ENCODE data around the gene IL24.

The IL24 gene

DNA sequence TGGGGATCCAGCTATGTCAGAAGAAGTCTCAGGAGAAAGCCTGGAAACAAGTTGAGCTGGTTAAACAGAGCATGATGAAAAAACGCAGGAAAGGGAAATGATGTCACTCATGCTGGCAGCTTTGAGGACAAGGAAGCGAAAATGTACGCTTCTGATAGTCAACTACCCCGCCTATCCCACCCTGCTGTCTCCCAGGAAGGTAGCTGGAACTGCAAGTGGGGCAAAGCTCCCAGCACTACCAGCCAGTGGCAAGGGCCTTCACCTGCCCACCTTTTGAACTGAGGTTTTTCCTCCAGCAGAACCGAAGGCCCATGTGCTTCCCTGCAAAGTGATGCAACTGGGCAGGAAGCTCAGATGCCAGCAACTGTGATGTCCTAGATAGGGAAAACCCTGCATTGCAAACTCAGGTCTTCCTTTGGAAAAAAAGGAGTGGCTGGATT is 38.1 kb upstream of the IL24 start:
- Histone ChIP-seq H3K9me3 (replicated peaks in 1 of 11) (no peaks in the 10 kb centered on the region; a peak in 1 of 22 replicates), H4K20me1 (no peaks in the 10 kb centered on the region), H3K4me3 (no peak overlapping the region), H3K36me3 (no peaks in the 10 kb centered on the region), H3K4me1 (peaks cover 11 to 21% (median 13%) of the 10 kb centered on the region in 10 experiments), H3K27me3 (no peaks in the 10 kb centered on the region), H3K9ac (no peak overlapping the region), H3K4me2 (peak overlapping the region; percentile 43 to 76 (median 63)), H3K27ac (peak overlapping the region in 8 of 11 experiments; percentile 24 to 61 (median 48); a peak in 14 of 22 replicates)
- no peak for TF ChIP-seq Cebpa-rat (IDR thresholded peaks at IDR 0.05)

DNA sequence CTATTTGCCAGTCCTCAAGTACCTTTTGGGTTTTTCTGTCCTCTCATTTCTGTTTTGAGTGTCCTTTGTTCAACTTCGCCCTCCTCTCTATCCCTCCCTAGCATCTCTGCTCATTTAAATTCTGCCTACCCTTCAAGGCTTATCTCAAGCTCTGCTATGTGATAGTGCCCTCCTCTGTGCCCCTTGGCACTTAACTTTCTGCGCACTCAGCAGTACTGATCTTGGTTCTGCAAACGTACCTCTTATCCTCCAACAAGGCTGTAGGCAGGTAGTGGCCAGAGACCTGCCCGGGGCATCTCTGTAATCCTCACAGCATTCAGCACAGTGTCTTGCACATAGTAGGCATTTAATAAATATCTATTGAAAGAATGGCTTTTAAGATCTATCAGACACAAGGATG is 37.1 kb upstream of the IL24 start:
- Histone ChIP-seq H3K36me3 (no peaks in the 10 kb centered on the region), H3K27me3 (no peaks in the 10 kb centered on the region), H3K9ac (no peak overlapping the region), H4K20me1 (no peaks in the 10 kb centered on the region), H3K9me3 (replicated peaks in 1 of 11) (no peaks in the 10 kb centered on the region; a peak in 1 of 22 replicates), H3K4me3 (no peak overlapping the region), H3K4me2 (no peak overlapping the region), H3K27ac (no peak overlapping the region), H3K4me1 (peaks cover 11 to 21% (median 13%) of the 10 kb centered on the region in 10 experiments)
- TF ChIP-seq Cebpa-rat (IDR thresholded peaks at IDR 0.05): no peak

DNA sequence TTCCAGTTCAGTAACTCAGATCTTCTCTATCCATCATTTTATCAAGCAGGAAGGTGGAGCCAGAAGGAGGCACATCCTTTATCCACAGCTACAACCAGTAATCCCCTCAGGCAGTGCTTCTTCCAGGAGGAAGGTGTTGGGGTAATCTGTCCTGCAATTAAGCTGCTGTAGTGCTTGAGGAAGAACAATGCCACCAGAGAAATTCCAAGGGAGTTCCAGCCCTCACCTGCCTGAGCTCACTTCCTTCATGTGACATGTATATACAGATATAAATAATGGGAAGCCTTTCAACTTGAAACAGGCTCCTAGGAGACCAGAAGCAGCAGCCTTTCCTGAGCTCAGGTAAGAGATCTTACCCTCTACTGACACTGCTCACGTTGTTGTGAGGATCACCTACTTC is 34.0 kb upstream of the IL24 start:
- no peak overlapping the region for H3K27ac ChIP-seq
- no peak overlapping the region for H3K4me2 ChIP-seq
- no peaks in the 10 kb centered on the region for H3K27me3 ChIP-seq
- H4K20me1 ChIP-seq: no peaks in the 10 kb centered on the region
- H3K9me3 ChIP-seq (replicated peaks in 1 of 11): no peaks in the 10 kb centered on the region
- no peaks in the 10 kb centered on the region for H3K36me3 ChIP-seq
- H3K4me1 ChIP-seq: peaks cover 11 to 14% (median 13%) of the 10 kb centered on the region in 10 experiments
- no peak overlapping the region for H3K4me3 ChIP-seq
- no peak overlapping the region for H3K9ac ChIP-seq
- TF ChIP-seq Cebpa-rat (IDR thresholded peaks at IDR 0.05): no peak

DNA sequence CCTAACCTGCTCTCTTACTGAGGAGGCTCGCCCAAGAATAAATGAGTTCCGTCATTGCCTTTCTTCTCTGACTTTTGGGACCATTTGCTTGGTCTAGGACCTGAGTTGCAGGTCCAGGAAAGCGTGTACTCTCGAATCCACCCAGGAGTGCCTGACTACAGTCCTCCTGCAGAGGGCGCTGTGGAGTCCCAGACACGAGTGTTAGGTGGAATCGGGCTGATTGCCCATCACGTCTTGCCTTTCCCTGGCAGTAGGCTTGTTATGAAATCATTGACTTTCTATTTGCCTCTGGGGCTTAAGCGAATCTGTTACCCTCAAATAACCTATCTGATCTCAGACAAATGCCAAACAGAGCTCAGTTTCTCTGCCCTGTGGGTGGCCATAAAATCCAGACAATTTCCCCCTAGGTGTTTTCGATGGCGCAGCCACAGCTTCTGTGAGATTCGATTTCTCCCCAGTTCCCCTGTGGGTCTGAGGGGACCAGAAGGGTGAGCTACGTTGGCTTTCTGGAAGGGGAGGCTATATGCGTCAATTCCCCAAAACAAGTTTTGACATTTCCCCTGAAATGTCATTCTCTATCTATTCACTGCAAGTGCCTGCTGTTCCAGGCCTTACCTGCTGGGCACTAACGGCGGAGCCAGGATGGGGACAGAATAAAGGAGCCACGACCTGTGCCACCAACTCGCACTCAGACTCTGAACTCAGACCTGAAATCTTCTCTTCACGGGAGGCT is 32.1 kb upstream of the IL24 start, which contains the start of gene IL20:
Gene IL20, plus strand, starts transcription at position 685 of the 733 bp plus-strand sequence. CDS start 230 bp downstream, outside the sequence.
- Histone ChIP-seq H3K27me3 (no peaks in the 10 kb centered on the region), H3K4me3 (no peak within 1 kb of the TSS)

DNA sequence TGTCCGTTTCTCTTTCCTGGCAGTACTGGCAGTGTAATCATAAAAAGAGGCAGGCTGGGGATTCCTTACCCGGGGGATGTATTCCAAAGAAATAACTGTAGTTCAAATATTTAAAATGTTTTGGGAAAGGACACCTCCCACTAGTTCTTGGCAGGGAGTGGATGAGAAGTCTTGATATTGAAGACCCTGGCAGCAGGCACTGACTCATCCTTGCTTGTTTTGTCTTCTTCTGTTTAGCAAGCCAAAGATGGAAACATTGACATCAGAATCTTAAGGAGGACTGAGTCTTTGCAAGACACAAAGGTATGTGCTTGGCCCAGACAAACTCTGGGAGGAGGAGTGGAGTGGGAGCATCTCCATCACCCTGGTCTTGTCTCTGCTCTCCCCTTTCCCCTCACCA is 31.2 kb upstream of the IL24 start:
- no peak for TF ChIP-seq Cebpa-rat (IDR thresholded peaks at IDR 0.05)
- no peaks in the 10 kb centered on the region for H3K27me3 ChIP-seq
- no peaks in the 10 kb centered on the region for H4K20me1 ChIP-seq
- H3K36me3 ChIP-seq: no peaks in the 10 kb centered on the region
- no peak overlapping the region for H3K4me3 ChIP-seq
- H3K4me1 ChIP-seq: peaks cover 0 to 16% (median 11%) of the 10 kb centered on the region in 10 experiments; a peak in 17 of 20 replicates
- H3K27ac ChIP-seq: no peak overlapping the region
- no peak overlapping the region for H3K9ac ChIP-seq
- no peak overlapping the region for H3K4me2 ChIP-seq
- H3K9me3 ChIP-seq (replicated peaks in 1 of 11): no peaks in the 10 kb centered on the region

More for the DNA sequence above, 32.1 kb upstream of the IL24 start, which contains the start of gene IL20:
- Histone ChIP-seq H3K4me2 (no peak within 1 kb of the TSS), H3K36me3 (no peaks in the 10 kb centered on the region), H3K4me1 (peaks cover 0 to 7% (median 3%) of the 10 kb centered on the region in 10 experiments; a peak in 16 of 20 replicates), H3K27ac (no peak within 1 kb of the TSS), H4K20me1 (no peaks in the 10 kb centered on the region), H3K9me3 (replicated peaks in 1 of 11) (no peaks in the 10 kb centered on the region), H3K9ac (no peak within 1 kb of the TSS)
- no peak for TF ChIP-seq Cebpa-rat (IDR thresholded peaks at IDR 0.05)

DNA sequence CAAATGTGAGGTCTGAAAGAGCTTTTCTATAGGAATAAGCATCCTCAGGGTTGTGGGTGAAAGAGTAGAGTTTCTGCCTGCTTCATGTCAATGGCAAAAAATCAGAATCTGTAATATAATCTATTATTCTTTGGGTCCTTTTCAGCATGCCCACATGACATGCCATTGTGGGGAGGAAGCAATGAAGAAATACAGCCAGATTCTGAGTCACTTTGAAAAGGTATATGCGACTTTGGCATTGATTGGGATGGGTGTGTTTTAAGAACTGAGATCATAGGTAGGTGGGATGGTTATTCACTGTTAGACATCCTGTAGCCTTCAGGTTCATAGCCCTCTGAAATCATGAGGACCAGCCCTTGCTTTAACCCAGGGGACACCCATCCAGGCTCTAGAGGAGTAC is 30.0 kb upstream of the IL24 start:
- Histone ChIP-seq H4K20me1 (no peaks in the 10 kb centered on the region), H3K36me3 (no peaks in the 10 kb centered on the region), H3K4me2 (no peak overlapping the region), H3K4me1 (peaks cover 0 to 16% (median 11%) of the 10 kb centered on the region in 10 experiments; a peak in 17 of 20 replicates), H3K9ac (no peak overlapping the region), H3K9me3 (replicated peaks in 1 of 11) (peaks cover 4 to 10% (median 6%) of the 10 kb centered on the region in 11 experiments; a peak in 19 of 22 replicates), H3K4me3 (no peak overlapping the region), H3K27me3 (no peaks in the 10 kb centered on the region), H3K27ac (no peak overlapping the region)
- no peak for TF ChIP-seq Cebpa-rat (IDR thresholded peaks at IDR 0.05)

DNA sequence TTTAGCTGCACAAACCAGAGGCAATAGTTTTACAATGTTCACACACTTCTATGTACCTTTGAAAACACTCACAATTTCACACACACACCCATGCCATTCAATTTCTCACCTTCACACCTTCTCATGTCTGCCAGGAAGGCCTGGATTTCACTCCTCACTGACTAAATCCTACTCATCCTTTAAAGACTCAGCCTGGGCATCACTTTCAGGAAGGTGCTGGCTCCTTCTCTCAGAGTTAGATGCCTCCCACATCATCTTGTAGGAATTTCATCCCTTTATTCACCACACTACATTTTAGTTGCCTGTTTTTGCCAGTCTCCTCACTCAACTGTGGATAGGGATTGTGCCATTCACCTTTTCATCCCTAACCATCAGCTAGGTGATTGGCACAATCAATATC is 29.5 kb upstream of the IL24 start:
- Histone ChIP-seq H3K9me3 (replicated peaks in 1 of 11) (peaks cover 7 to 14% (median 11%) of the 10 kb centered on the region in 11 experiments; a peak in 20 of 22 replicates), H3K4me2 (no peak overlapping the region), H3K9ac (no peak overlapping the region), H4K20me1 (no peaks in the 10 kb centered on the region), H3K27ac (no peak overlapping the region), H3K4me1 (peaks cover 0 to 16% (median 11%) of the 10 kb centered on the region in 10 experiments; a peak in 17 of 20 replicates), H3K4me3 (no peak overlapping the region), H3K27me3 (no peaks in the 10 kb centered on the region), H3K36me3 (no peaks in the 10 kb centered on the region)
- no peak for TF ChIP-seq Cebpa-rat (IDR thresholded peaks at IDR 0.05)

DNA sequence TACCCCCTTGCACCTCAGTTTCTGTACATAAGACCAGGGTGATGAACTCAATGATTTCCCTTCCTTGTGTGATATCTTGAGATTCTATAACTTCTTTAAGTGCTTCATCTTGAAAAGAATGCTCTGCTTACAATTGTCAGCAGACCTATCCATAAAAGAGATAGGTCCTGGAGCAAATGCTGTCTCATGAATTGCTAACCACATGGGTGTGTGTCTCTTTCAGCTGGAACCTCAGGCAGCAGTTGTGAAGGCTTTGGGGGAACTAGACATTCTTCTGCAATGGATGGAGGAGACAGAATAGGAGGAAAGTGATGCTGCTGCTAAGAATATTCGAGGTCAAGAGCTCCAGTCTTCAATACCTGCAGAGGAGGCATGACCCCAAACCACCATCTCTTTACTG is 29.0 kb upstream of the IL24 start:
- Histone ChIP-seq H3K27ac (no peak overlapping the region), H3K9me3 (replicated peaks in 1 of 11) (peaks cover 7 to 18% (median 15%) of the 10 kb centered on the region in 11 experiments; a peak in 20 of 22 replicates), H4K20me1 (no peaks in the 10 kb centered on the region), H3K27me3 (no peaks in the 10 kb centered on the region), H3K4me2 (no peak overlapping the region), H3K4me3 (no peak overlapping the region), H3K4me1 (peaks cover 0 to 16% (median 11%) of the 10 kb centered on the region in 10 experiments; a peak in 17 of 20 replicates), H3K36me3 (no peaks in the 10 kb centered on the region), H3K9ac (no peak overlapping the region)
- TF ChIP-seq Cebpa-rat (IDR thresholded peaks at IDR 0.05): no peak

DNA sequence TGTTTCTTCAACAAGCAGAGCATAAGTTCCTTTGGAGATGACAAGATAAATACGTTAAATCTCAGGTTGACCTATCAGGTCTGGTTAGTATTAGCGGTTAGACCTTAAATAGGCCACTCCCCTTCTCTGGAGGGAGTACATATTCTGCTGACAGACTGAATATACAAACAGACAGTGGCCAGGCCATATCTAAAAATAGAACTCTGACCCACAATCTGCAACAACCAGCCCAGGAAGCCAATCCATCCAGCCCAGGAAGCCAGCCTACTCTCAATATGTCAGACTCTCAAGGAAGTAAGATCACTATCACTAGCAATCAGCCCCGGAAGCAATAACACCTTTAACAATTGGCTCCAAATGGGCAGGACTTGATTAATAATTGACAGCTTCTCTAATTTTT is 25.1 kb upstream of the IL24 start:
- no peaks in the 10 kb centered on the region for H4K20me1 ChIP-seq
- H3K9me3 ChIP-seq (replicated peaks in 1 of 11): peaks cover 29 to 48% (median 41%) of the 10 kb centered on the region in 11 experiments
- H3K36me3 ChIP-seq: no peaks in the 10 kb centered on the region
- TF ChIP-seq Cebpa-rat (IDR thresholded peaks at IDR 0.05): no peak
- no peaks in the 10 kb centered on the region for H3K27me3 ChIP-seq
- H3K4me3 ChIP-seq: no peak overlapping the region
- H3K4me1 ChIP-seq: peaks cover 0 to 16% (median 11%) of the 10 kb centered on the region in 10 experiments; a peak in 17 of 20 replicates
- no peak overlapping the region for H3K27ac ChIP-seq
- no peak overlapping the region for H3K4me2 ChIP-seq
- H3K9ac ChIP-seq: no peak overlapping the region

Data from BLaER1 treated with 17β-estradiol and CSF1 and Interleukin-3, amounts not matched to agents 10 nM and 100 nM (cell line).